GM18499 (cell line): ENCODE results near the gene ABHD14A.

Experiments used
- ATAC-seq: cut with Tn5 transposase; IDR thresholded peaks from one replicate; pipeline ENCODE4 v1.9.1; 2021; ENCODE audit warnings: moderate number of reproducible peaks; ENCODE audit not compliant: insufficient read depth, unreplicated experiment

Gene ABHD14A

DNA sequence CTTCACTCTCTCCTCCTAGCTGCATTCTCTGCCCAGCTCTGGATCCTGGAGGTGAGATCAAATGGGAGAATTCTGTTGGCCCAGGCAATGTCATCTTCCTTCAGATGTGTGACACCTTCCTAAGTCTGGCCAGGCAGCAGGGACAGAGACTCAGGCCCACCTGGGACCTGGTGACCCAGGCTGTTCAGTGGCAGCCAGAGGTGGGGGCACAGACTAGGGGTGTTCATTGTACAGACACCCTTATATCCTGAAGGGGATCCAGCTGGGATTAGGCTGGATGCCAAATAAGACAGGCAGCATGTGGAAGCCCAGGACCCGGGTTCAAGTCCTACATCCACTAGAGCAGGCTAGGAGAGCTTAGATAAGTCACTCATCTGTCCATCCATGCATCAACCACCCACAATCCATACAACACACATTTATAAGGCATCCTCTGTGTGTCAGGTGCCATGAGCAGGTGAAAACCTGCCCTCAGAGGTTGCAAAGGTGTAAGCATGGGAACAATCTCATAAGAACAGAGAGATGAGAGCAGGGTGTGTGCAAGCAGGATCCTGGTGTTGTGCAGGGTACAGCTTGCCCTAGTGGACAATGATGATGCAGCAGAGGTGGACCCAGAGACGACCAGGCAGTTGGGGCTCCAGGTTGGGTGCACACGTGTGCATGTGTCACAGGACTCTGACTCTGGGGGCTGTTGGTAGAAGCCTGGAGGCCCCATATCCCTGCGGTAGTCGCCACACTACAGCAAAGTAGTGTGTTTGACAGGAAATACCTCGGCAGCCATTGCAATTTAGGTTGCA lies 39.1 kb downstream of the ABHD14A start:
- no peak for ATAC-seq

DNA sequence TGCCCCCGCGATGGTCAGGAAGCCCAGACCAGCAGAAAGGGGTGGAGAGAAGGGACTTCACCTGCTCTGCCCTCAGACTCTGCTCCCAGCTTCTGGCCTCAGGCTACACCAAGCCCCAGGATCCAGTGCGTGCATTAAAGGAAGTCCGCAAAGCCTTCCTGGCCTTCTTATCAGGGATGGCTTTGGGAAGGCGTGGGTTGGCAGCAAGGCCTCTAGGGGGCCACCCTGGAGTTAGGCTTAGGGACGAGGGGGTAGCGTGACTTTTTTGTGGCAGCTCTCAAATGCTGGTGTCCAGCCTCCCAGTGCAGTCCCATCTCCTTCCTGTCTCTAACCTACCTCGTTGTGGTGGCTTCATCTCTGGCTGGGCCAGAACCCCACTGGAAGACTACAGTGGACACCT lies 39.7 kb downstream of the ABHD14A start:
- no peak for ATAC-seq

DNA sequence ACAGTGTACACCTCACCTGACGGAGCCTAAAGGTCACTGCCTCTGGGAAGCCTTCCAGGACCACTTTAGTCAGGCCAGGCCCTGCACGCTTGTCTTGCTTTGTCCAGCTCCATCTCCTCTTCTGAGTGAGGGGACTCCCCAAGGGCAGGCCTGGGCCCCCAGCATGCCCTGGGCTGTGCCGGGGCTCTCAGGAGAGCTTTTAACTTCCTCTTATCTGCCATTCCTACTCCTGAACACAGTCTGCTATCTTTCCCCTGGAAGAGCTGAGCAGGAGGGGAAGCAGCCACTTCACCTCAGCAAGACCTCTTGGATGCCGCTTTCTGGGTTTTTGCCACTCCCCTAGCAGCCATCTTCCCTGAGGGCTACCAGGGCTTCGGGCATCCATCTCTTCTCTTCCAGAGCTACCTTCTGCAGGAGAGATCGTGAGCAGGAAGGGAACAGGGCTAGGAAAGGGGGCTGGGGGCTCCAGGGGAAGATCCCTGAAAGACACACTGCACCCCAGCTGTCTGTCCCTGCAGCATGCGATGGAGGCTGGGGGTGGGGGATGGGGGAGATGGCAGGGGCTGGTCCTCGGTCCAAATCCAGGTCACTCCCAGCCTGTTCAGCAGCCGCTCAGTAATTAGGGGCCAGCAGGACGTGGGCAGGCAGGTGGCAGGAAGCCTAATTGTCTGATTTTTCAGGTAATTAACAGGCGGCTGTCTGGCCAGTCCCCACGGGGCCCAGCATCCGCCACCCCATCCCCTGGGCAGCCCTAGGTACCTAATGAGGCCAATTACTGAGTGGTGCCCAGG lies 40.8 kb downstream of the ABHD14A start:
- no peak for ATAC-seq

DNA sequence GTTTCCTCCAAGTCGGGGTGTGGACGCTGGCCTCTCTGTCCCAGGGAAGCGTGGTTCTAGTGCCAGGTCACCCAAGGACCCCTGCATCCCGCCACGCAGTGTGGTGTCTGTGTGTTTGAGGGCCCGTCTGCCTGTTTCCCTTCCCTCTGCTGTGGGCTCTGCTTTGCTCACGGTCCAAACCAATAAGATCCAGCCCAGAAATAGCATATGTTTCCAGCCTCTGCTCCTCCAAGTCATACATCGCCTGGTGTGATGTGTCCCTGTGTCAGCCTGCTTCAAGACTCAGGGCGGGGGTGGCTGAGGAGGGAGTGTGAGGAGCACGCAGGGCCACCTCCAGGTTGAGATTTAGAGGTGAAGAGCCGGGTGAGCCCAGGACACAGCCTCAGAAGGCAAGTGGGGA lies 42.7 kb downstream of the ABHD14A start:
- no peak for ATAC-seq

DNA sequence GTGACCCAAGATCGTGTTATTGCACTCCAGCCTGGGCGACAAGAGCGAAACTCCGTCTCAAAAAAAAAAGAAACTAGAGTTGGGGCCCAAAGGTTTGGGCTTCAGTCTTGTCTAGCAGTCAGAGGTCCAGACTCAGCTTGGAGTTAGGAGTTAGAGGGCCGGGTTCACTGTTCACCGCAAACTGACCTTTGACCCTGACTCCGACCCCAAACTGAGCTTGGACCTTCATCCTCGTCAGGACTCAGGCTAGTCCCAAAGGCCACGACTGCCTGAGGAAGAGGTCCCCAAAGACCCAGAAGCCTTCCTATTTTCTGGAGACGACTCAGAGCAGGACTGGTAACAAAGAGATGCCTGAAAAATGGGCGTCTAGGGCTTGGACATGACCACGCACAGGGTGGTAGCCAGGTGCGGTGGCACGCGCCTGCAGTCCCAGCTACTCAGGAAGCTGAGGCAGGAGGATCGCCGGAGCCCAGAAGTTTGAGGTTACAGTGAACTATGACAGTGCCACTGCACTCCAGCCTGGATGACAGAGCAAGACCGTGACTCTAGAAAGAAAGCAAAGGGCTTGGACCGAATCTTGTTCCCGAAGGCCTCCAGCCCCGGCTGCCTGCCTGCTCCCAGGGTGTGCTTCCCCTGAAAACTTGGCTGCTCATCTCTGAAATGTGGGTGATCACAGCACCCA lies 43.6 kb downstream of the ABHD14A start:
- no peak for ATAC-seq

DNA sequence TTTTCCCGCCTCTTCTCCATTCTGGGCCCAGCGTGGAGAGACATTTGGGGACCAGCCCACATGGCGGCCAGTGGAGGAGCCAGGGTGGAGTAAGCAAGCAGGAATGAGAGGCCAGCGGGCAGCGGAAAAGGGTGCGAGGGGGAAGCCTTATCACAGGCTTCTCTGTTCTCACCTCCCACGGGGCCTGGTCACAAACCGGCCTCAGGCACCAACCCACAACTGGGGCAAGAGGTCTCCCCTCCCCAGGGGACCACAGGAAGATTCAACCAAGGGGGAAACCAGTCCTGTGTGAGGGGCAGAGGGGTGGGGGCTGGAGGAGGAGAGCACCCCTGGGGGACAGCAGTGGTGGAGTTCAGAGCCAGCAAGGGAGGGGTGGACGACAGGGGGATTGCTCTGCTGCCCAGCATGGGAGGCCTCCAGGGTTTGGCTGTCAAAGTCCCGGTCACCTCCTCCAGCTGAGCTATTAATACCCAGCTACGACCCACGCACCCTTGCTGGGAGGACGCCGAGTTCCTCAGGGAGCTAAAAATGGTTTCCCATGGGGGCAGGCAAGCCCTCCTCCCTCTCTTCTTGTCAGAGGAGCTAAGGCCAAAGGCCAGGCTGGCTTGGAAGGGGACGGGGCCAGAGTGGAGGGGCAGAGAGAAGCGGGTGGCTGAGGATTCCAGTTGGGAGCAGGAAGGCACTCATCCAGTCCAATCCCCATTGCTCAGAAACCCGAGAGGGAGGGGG lies 44.7 kb downstream of the ABHD14A start:
- ATAC-seq: no peak

- no peak for ATAC-seq
Measured at GRCh38 chr3:52020796-52021195, 45.9 kb downstream of the ABHD14A start.

GRCh38 chr3:52021489-52022268 lies 46.8 kb downstream of the ABHD14A start:
- ATAC-seq: no peak

DNA sequence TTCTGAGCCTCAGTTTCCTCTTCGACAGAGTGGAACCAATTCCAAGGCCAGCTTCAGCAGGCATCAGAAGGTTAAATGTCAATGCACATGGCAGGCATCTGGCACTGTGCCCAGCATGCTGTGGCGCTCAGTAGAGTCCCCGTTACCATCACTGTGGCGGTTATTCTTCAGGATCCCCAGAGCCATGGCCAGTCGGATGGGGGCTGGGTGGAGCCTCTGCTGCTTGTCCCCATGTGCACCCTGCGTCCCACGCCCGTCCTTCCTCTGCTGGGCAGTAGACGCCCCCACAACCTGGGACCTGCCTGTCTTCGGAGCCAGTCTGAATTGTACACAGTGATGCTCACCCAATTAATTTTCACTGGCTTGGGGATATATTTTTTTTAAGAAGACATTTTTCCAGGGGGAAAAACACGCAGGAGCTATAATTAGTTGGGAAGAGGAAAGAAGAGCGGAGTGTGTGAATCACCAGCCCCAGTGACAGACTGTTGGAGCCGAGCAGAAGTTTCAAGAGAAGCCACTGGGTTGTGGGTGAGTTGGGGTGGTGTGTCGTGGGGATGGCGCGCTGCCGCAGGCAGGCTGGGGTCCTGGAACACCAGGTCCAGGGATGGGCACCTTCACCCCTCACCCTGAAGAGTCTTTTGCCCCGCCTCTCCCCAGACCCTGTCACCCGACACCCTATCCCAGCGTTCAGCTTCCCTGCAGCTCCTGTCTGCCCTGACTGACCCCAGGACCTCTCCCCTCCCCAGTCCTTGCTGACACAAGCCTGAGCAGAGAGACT lies 47.6 kb downstream of the ABHD14A start:
- no peak for ATAC-seq

DNA sequence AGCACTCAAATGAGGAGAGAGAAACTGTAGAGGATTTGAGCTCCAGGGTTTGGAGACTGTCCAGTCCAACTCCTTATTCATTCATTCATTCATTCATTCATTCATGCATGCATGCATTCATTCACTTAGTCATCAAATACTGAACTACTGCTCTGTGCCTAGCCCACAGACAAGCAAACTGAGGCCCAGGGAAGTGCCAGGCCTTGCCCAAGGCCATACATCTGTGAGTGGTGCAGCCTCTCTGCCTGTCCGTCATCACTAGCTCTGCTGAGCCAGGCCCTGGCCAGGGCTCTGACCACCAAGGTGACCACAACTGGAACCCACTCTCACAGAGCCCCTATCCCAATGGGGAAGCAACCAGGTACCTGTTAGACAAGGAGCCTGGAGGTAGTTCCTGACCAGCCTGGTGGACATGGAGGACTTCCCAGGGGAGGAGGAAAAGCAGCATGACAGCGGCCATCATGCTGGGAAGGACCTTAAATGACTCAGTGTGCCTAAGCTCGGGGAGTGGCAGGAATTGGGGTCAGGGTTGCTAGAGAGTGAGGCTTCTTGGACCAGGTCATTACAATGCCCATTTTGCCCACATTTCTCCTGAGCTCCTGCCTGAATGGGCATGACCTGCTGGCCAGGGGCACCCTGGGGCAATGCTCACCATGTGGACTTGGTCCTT lies 48.4 kb downstream of the ABHD14A start:
- ATAC-seq: no peak

DNA sequence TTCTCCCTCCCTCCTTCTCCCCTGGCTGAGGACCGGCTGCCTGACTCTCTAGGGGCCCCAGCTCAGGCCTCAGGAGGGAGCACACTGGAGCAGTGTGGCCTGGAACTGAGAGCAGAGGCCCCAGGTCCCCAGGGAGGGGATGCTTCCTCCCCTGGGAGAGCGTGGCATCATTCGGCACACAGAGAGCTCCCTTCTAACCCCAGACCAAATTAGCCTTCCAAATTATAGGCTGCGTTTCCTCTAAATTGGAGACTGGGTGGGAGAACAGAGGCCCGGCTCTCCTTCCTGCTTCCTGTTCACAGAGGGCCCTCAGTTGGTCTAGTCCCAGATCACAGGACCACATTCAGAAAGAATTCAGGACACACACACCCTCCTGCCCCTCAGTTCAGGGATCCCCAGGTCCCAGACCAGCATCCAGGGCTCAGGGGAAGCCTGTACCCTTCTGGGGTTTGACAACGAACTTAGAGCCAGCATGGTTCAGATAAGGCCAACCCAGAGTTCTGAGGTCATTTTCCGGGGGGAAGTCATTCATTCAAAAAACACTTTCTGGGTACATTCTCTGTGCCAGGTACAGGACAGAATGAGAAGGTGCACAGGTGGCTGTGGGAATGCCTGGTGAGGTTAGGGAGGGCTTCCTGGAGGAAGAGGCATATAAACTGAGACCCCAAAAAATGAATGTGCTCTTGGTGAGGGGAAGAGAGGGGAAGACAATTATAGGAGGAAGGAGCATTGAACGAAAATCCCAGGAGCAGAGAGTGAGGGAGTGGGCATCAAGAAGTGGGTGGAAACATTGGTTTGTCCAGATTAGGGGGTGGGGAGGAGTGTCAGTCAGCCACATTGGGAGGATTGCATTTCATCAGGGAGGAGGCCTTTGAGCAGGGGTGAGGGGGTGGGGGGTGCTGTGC lies 49.2 kb downstream of the ABHD14A start:
- ATAC-seq: no peak

DNA sequence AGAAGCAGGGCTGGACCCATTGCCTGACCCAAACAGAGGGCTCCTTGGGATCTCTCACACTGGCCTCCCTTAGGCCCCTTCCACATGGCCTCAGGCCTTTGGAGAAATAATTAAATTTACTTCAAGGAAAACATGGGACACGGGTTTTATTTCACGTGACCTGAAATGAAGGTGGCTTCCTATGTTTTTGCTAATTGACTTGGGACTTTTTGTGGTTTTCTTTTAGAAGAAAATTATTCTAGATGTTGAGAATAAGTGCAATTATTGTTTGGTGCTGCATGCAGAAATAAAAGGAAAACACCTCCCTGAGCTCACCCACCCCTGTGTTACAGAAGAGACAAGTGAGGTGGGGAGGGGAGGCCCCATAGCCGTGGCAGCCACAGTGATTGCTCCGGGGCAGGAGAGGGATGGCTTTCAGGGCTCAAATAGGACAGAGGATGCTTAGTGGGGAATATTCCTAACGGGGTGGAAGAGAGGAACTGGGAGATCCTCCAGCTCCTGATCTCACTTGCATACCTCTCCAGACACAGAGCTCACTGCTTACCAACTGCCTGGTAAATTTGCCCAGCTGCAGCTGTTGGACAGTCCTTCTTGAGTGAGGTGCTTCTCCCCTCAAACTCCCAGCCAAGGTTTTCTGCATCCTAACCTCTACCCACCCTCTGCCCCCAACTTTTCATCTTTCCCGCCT lies 50.0 kb downstream of the ABHD14A start:
- no peak for ATAC-seq

- ATAC-seq: no peak
Measured at GRCh38 chr3:52025453-52025852, 50.6 kb downstream of the ABHD14A start.

GRCh38 chr3:52026041-52026440 lies 51.2 kb downstream of the ABHD14A start:
- no peak for ATAC-seq

DNA sequence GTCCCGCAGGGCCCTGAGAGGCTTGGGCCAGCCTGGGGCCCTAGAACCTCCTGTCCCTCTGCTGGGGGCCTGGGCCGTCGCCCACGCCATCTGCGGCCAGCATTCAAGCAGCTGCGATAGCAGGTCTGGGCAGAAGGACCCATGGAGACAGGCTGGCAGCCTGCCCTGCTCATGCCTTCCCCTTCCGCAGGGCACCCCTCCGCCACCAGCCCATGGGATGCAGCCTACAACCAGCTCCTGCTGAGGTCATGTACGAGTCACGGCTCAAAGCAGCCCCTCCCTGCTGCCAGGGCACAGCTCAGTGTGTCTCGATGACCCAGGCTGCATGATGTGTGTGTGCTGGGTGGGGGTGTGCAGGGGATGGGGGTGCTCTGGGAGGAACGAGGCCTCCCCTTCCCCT lies 53.7 kb downstream of the ABHD14A start:
- ATAC-seq: no peak

DNA sequence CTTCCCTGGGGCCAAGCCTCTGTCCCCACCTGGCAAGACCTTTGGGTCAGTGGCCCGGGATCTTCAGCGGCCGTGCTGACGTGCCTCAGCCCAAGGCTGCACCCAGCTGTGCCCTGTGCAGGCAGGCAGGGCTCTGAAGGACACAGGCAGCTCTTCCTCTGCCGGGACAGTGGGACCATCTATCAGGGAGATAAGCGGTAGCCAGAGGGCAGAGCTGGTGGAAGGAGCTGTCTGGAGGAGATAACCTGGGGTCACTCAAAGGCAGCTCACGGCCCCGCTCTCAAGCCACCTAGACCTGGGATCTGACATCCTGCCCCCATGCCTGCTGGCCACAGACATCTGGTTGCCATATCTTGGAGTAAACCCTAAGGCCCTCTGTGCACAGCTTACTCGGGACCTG lies 54.2 kb downstream of the ABHD14A start:
- ATAC-seq: no peak

DNA sequence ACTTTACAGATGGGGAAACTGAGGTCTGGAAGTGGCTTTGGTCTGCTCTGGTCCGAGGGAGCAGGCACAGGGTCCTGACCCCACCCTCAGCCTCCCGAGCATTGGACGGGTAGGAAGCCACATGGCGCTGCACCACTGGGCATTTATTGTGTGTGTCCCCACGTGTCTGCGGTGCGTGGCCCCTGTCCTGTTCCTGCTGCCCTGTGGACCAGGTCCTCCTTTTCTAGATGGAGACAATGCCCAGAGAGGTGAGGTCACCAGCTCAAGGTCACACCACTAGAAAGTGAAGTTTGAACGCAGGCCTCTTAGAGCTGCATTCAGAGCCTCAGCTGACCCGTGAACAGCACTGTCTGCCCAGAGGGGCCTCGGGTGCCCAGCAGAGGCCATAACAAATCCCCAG lies 54.7 kb downstream of the ABHD14A start:
- ATAC-seq: no peak
